ENCODE data around the gene CAT. TPM values are rescaled to one million over a fixed set of nuclear protein-coding genes. Genes with fewer than 3 reads are reported as not detected.
A peak's percentile ranks its signal among the peaks of the same experiment; 100 is the strongest.

The CAT gene
- 61.5 and 103 TPM in 2 replicates for total RNA-seq (2011; cell fraction: chromatin; rRNA removed; ENCODE audit: low replicate concordance)
- total RNA-seq (2011; cell fraction: nucleolus; rRNA removed): 44.7 and 51.1 TPM in 2 replicates
- total RNA-seq (2011; cell fraction: nucleoplasm; rRNA removed): 61.4 and 65.7 TPM in 2 replicates
- total RNA-seq (2014; rRNA removed): 93.2 and 103 TPM in 2 replicates
- total RNA-seq (2014; rRNA removed; fragmentation: Illumina TruSeq; extraction: Trizol): 115 and 124 TPM in 2 replicates
- total RNA-seq (2015; rRNA removed; fragmentation: Illumina TruSeq; extraction: Trizol): 96.7 and 101 TPM in 2 replicates
- total RNA-seq (2021): 86.7 and 95.1 TPM in 2 replicates
- 143 and 183 TPM in 2 replicates for polyA plus RNA-seq (2011; rRNA removed)
- polyA plus RNA-seq (2011; cell fraction: cytosol; rRNA removed): 127 and 140 TPM in 2 replicates
- 99.0 and 115 TPM in 2 replicates for polyA plus RNA-seq (2011; cell fraction: nucleus; rRNA removed)
- polyA plus RNA-seq (2012): 70.6 and 73.3 TPM in 2 replicates
- polyA plus RNA-seq (2014; fragmentation: Illumina TruSeq; extraction: Trizol): 126 and 162 TPM in 2 replicates
- polyA plus RNA-seq (2014; fragmentation: Nextera tagmentation; extraction: Ambion mirVana): 100 to 1,000 TPM; 114 to 172 TPM
- 99.1 and 110 TPM in 2 replicates for polyA plus RNA-seq (2014; rRNA removed)
- 104 and 133 TPM in 2 replicates for polyA minus RNA-seq (2011; rRNA and poly(A)+ RNA removed)
- polyA minus RNA-seq (2011; cell fraction: cytosol; rRNA and poly(A)+ RNA removed): 59.1 and 62.5 TPM in 2 replicates
- 32.4 and 53.8 TPM in 2 replicates for polyA minus RNA-seq (2011; cell fraction: nucleus; rRNA and poly(A)+ RNA removed)
- percentile 89 among the genes with signal in this experiment for Bru-seq, nascent RNA
- BruChase-seq, experiment 1, labeled RNA remaining after a 2-hour chase: percentile 87 among the genes with signal in this experiment
- percentile 87 among the genes with signal in this experiment for BruChase-seq, experiment 2, labeled RNA remaining after a 6-hour chase
- long read RNA-seq, experiment 1, transcript CAT-201 (13 exons, 2,302 nt): major isoform, 193 of 274 reads
- long read RNA-seq, experiment 1, partial matches to known transcripts: 73 of 274 reads
- long read RNA-seq, experiment 1, other reads (novel, unspliced or antisense): 7 of 274 reads
- long read RNA-seq, experiment 2, transcript CAT-201 (13 exons, 2,302 nt): major isoform, 39 of 71 reads
- long read RNA-seq, experiment 2, partial matches to known transcripts: 32 of 71 reads
- long read RNA-seq, experiment 2, other reads (novel, unspliced or antisense): 0 of 71 reads
- long read RNA-seq, experiment 3, transcript CAT-201 (13 exons, 2,302 nt): major isoform, 215 of 239 reads
- long read RNA-seq, experiment 3, transcript CAT-205 (2 exons, 508 nt): minor isoform, 7 of 239 reads
- long read RNA-seq, experiment 3, partial matches to known transcripts: 10 of 239 reads
- long read RNA-seq, experiment 3, other reads (novel, unspliced or antisense): 7 of 239 reads

GRCh38 chr11:34438529-34439507 lies at the start of gene CAT:
CAT (plus strand) TSS chr11:34438934; CDS start chr11:34439014, 80 bp downstream.
- POLR2A ChIA-PET: interaction anchor here (0.5 to 1.2 kb wide), 14 partner anchors 10 to 394 kb away, joined by 3 to 6 read pairs (median 3); no protein-coding TSS in a partner anchor
- in situ Hi-C loops (cut with MboI) (no loop called here), intact Hi-C loops (cut with micrococcal nuclease) (loop anchor here (2.0 kb wide), 1 partner anchor 68 kb away; no protein-coding TSS in a partner anchor)
- Histone ChIP-seq H3K9me3 (replicated peaks; ENCODE audit: control insufficient read depth, insufficient read depth, low read depth, low read length) (no peaks in the 10 kb centered on the region), H3K27me3 (ENCODE audit: control insufficient read depth in 2 of 2, insufficient read depth in 2 of 2, low read length in 2 of 2) (no peaks in the 10 kb centered on the region), H3K4me2 (ENCODE audit: insufficient read depth, low read length) (peak within 1 kb of the TSS; percentile 94), H4K20me1 (replicated peaks; ENCODE audit: control insufficient read depth, insufficient read depth, low read length) (no peaks in the 10 kb centered on the region), H3K4me3 (peak within 1 kb of the TSS; percentile 94), H3K9ac (ENCODE audit: insufficient read depth in 1 of 2, low read depth in 2 of 2, low read length in 2 of 2) (peak within 1 kb of the TSS; percentile 82 to 94), H3K9me1 (ENCODE audit: control insufficient read depth, insufficient read depth, low read length) (no peaks in the 10 kb centered on the region), H3K36me3 (ENCODE audit: control insufficient read depth, insufficient read depth, low read length) (peaks cover 19% of the 10 kb centered on the region), H3K27ac (ENCODE audit: extremely low read depth, low read depth, low read length) (peak within 1 kb of the TSS; percentile 90), H2AFZ (ENCODE audit: low read depth, low read length) (peak within 1 kb of the TSS; percentile 90), H3K4me1 (replicated peaks in 1 of 2; ENCODE audit: control insufficient read depth in 2 of 2, insufficient read depth in 2 of 2, low read length in 2 of 2) (peaks cover 4 to 23% of the 10 kb centered on the region in 2 experiments; a peak in 4 of 5 replicates), H3K79me2 (ENCODE audit: control insufficient read depth, insufficient read depth, low read length) (peaks cover 49% of the 10 kb centered on the region)
- FAIRE-seq (peak; percentile 98), DNase-seq (ENCODE audit: extremely low read depth in 1 of 4, low spot score in 3 of 4) (peak; percentile 98 to 99 (median 99)), ATAC-seq (peak; percentile 97)
- WGBS (ENCODE audit: insufficient coverage, low coverage, missing lambda C conversion rate): under 1% methylated on average over 48 of the region's 62 CpGs
- BruUV-seq (replicated peaks): no TSS peak
- CTCF ChIA-PET (ENCODE audit: low intra/inter-chr PET ratio): interaction anchor here (1.0 kb wide), 1 partner anchor 72 kb away, joined by 3 read pairs; no protein-coding TSS in a partner anchor
- TF ChIP-seq DACH1 (IDR thresholded peaks at IDR 0.05; ENCODE audit: partially characterized antibody): no peak
- no peak for TF ChIP-seq E2F5 (CRISPR knock-in tag; IDR thresholded peaks at IDR 0.05)
- no peak for TF ChIP-seq NR2C1 (IDR thresholded peaks at IDR 0.05)
- 0 out of 2 replicates have a peak, but pooled peaks have one; percentile 11 for TF ChIP-seq NR2C1 (tag; IDR thresholded peaks at IDR 0.05)
- TF ChIP-seq ZNF77 (CRISPR knock-in tag; IDR thresholded peaks at IDR 0.05): no peak
- no peak for TF ChIP-seq CHD4 (IDR thresholded peaks at IDR 0.05; ENCODE audit: insufficient read depth, insufficient replicate concordance, low read depth, low read length, poor library complexity, severe bottlenecking)
- no peak for TF ChIP-seq MAFF (IDR thresholded peaks at IDR 0.05; ENCODE audit: low read length)
- no peak for TF ChIP-seq ZNF324 (CRISPR knock-in tag; IDR thresholded peaks at IDR 0.05)
- no peak for TF ChIP-seq ZNF655 (CRISPR knock-in tag; IDR thresholded peaks at IDR 0.05)
- TF ChIP-seq MCM2 (IDR thresholded peaks at IDR 0.05; ENCODE audit: low read depth): no peak
- TF ChIP-seq CBX1 (IDR thresholded peaks at IDR 0.05; ENCODE audit: low read depth): peak; percentile 60; the same call in 1 of the 2 replicates
